ENCODE measurements around the gene PRKG1.

- TF ChIP-seq RAD21 (IDR thresholded peaks at IDR 0.05; ENCODE audit: low read length) = no peak
- TF ChIP-seq CTCF (conservative IDR thresholded peaks at IDR 0.05; ENCODE audit: low read depth, low read length) = no peak
- no peak for TF ChIP-seq SMC3 (IDR thresholded peaks at IDR 0.05; ENCODE audit: low read depth, low read length)
Observed at GRCh38 chr10:51170518-51171245, 96.4 kb downstream of the PRKG1 start.
